HepG2 (cell line): ENCODE results near the gene PSMC3IP. TPM values are rescaled to one million over a fixed set of nuclear protein-coding genes. Genes with fewer than 3 reads are reported as not detected.

ENCODE experiments used
- CCAR2 ChIP-seq: fragments of 200-400 bp; formaldehyde crosslinking; optimal IDR thresholded peaks from 2 replicates; pipeline ENCODE3; 2018; ENCODE audit warnings: low read depth, mild to moderate bottlenecking, low read length, moderate library complexity
- ETV5 ChIP-seq: IDR thresholded peaks from 2 replicates; pipeline ENCODE4 v1.6.1; 2018; ENCODE audit warnings: missing biosample characterization, missing genetic modification reagents, inconsistent platforms, borderline replicate concordance
- KDM2A ChIP-seq: sonication (generic); formaldehyde crosslinking; IDR thresholded peaks from 2 replicates; pipeline ENCODE4 v1.4.0; 2020; ENCODE audit warnings: low read depth, missing genetic modification reagents, borderline replicate concordance
- KDM5B ChIP-seq: sonication (generic); formaldehyde crosslinking; IDR thresholded peaks from 2 replicates; pipeline ENCODE4 v1.4.0; 2020; ENCODE audit warnings: missing genetic modification reagents, mild to moderate bottlenecking, borderline replicate concordance
- NCOA5 ChIP-seq: sonication (generic); formaldehyde crosslinking; IDR thresholded peaks from 2 replicates; pipeline ENCODE4 v1.4.0; 2020; ENCODE audit warnings: missing genetic modification reagents
- NFKBIZ ChIP-seq: IDR thresholded peaks from 2 replicates; pipeline ENCODE4 v1.6.1; 2018; ENCODE audit warnings: missing genetic modification reagents, missing compliant biosample characterization
- NR2C2 ChIP-seq: sonication (generic); formaldehyde crosslinking; IDR thresholded peaks from 2 replicates; pipeline ENCODE4 v1.4.0; 2020; ENCODE audit warnings: missing genetic modification reagents, mild to moderate bottlenecking, moderate library complexity, borderline replicate concordance
- RFX5 ChIP-seq: IDR thresholded peaks from 2 replicates; pipeline ENCODE4 v1.6.1; 2011; ENCODE audit warnings: low read depth, low read length, improper control_type of control experiment
- SMYD3 ChIP-seq: sonication (generic); formaldehyde crosslinking; IDR thresholded peaks from 2 replicates; pipeline ENCODE4 v1.8.1; 2023; ENCODE audit warnings: mild to moderate bottlenecking, missing genetic modification reagents
- SP1 ChIP-seq, 2 experiments: fragments of 450-650 bp in 1 of 2; sonication (generic) in 1 of 2; formaldehyde crosslinking in 1 of 2; IDR thresholded peaks; 2 replicates each; pipeline versions ENCODE4 v1.4.0 to v1.6.1; 2016 to 2020; ENCODE audit warnings: missing genetic modification reagents in 1 of 2
- STAT5B ChIP-seq: sonication (generic); formaldehyde crosslinking; IDR thresholded peaks from 2 replicates; pipeline ENCODE4 v1.4.0; 2020; ENCODE audit warnings: missing genetic modification reagents
- SYNCRIP ChIP-seq: fragments of 200-400 bp; formaldehyde crosslinking; IDR thresholded peaks from 2 replicates; pipeline ENCODE4 v1.6.1; 2018; ENCODE audit warnings: mild to moderate bottlenecking, low read depth, low read length; ENCODE audit not compliant: insufficient read depth
- XBP1 ChIP-seq: sonication (generic); formaldehyde crosslinking; IDR thresholded peaks from 2 replicates; pipeline ENCODE4 v1.5.0; 2020; ENCODE audit warnings: missing genetic modification reagents
- ZNF354B ChIP-seq: sonication (generic); formaldehyde crosslinking; IDR thresholded peaks from 2 replicates; pipeline ENCODE4 v1.8.0; 2022; ENCODE audit warnings: mild to moderate bottlenecking, missing genetic modification reagents
- ZNF44 ChIP-seq: sonication (generic); formaldehyde crosslinking; IDR thresholded peaks from 2 replicates; pipeline ENCODE4 v1.5.1; 2020; ENCODE audit warnings: mild to moderate bottlenecking, missing genetic modification reagents
- ZNF550 ChIP-seq: sonication (generic); formaldehyde crosslinking; IDR thresholded peaks from 2 replicates; pipeline ENCODE4 v1.4.0; 2020; ENCODE audit warnings: mild to moderate bottlenecking, missing genetic modification reagents, borderline replicate concordance
- ZNF772 ChIP-seq: sonication (generic); formaldehyde crosslinking; IDR thresholded peaks from 2 replicates; pipeline ENCODE4 v1.5.0; 2020; ENCODE audit warnings: mild to moderate bottlenecking, missing genetic modification reagents
- polyA plus RNA-seq, 8 experiments: library from polyadenylated mRNA; depleted of rRNA in 3 of 8; stranded (reverse) in 7 of 8; unstranded in 1 of 8; fragments of >200 nt; fragmentation: Illumina TruSeq in 4 of 8; extraction: Trizol in 4 of 8; gene quantifications; 2 replicates each; pipeline versions ENCODE4 v1.2.1 to v1.2.3, GENCODE V29; 2011 to 2016; ENCODE audit warnings: low read depth in 4 of 8, missing spikeins in 1 of 8, mixed read lengths in 1 of 8; ENCODE audit not compliant: insufficient read depth in 1 of 8
- total RNA-seq, 5 experiments: library from RNA; depleted of rRNA; stranded (reverse); fragments of >200 nt; fragmentation: Illumina TruSeq; extraction: Trizol; gene quantifications; 2 replicates each; pipeline ENCODE4 v1.2.3, GENCODE V29; 2016; ENCODE audit warnings: low read depth in 1 of 5
- TF ChIP-seq, protein P1 (sequence below): sonication (generic); formaldehyde crosslinking; IDR thresholded peaks from 2 replicates; pipeline ENCODE4 v1.5.0; 2020; ENCODE audit warnings: missing genetic modification reagents
- TF ChIP-seq, protein P2 (sequence below): sonication (generic); formaldehyde crosslinking; IDR thresholded peaks from 2 replicates; pipeline ENCODE4 v1.4.0; 2020; ENCODE audit warnings: missing genetic modification reagents, borderline replicate concordance
- TF ChIP-seq, protein P3 (sequence below): sonication (generic); formaldehyde crosslinking; IDR thresholded peaks from 2 replicates; pipeline ENCODE4 v1.5.0; 2020; ENCODE audit warnings: mild to moderate bottlenecking, missing genetic modification reagents, borderline replicate concordance
- TF ChIP-seq, protein P4 (sequence below): sonication (generic); formaldehyde crosslinking; conservative IDR thresholded peaks from 2 replicates; pipeline ENCODE4 v1.4.0; 2020; ENCODE audit warnings: missing genetic modification reagents

The PSMC3IP gene
- total and polyA plus RNA-seq, 2 of the 13 experiments (the other 11 are each of a cell fraction or from before 2014, with no cell fraction given), result 6.5 to 22.4 TPM

DNA sequence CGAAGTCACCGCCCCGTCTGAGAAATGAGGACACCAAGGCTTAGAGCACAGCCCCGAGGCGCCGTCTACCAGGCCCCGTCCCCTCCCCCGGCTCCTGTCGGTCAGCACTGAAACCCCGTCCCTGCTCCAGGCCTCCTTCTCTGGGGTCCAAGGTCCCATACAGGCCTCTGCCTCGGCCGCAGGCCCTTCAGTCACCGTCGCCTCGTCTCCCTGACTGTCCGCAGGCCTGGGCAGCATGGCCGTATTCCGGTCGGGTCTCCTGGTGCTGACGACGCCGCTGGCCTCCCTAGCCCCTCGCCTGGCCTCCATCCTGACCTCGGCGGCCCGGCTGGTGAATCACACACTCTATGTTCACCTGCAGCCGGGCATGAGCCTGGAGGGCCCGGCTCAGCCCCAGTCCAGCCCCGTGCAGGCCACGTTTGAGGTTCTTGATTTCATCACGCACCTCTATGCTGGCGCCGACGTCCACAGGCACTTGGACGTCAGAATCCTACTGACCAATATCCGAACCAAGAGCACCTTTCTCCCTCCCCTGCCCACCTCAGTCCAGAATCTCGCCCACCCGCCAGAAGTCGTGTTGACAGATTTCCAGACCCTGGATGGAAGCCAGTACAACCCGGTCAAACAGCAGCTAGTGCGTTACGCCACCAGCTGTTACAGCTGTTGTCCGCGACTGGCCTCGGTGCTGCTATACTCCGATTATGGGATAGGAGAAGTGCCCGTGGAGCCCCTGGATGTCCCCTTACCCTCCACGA is 15.0 kb downstream of the PSMC3IP start (continued):
- TF ChIP-seq, protein P1, sequence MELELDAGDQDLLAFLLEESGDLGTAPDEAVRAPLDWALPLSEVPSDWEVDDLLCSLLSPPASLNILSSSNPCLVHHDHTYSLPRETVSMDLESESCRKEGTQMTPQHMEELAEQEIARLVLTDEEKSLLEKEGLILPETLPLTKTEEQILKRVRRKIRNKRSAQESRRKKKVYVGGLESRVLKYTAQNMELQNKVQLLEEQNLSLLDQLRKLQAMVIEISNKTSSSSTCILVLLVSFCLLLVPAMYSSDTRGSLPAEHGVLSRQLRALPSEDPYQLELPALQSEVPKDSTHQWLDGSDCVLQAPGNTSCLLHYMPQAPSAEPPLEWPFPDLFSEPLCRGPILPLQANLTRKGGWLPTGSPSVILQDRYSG (CRISPR knock-in tag), result no peak
- TF ChIP-seq XBP1 (CRISPR knock-in tag), result no peak
- no peak for TF ChIP-seq STAT5B (CRISPR knock-in tag)
- TF ChIP-seq SMYD3, result peak; percentile 10; the same call in 1 of the 2 replicates
- TF ChIP-seq NCOA5 (CRISPR knock-in tag), result no peak
- peak; percentile 71 for TF ChIP-seq KDM5B (CRISPR knock-in tag)
- TF ChIP-seq ZNF354B (CRISPR knock-in tag), result no peak
- TF ChIP-seq ETV5 (CRISPR knock-in tag), result no peak
- no peak; the same call in 1 of the 2 replicates for TF ChIP-seq KDM2A (CRISPR knock-in tag)
- TF ChIP-seq RFX5, result no peak
- no peak for TF ChIP-seq SYNCRIP
- no peak for TF ChIP-seq SP1 (IDR thresholded peaks at IDR 0.05)
- no peak for TF ChIP-seq SP1 (CRISPR knock-in tag; IDR thresholded peaks at IDR 0.05)
- TF ChIP-seq, protein P2, sequence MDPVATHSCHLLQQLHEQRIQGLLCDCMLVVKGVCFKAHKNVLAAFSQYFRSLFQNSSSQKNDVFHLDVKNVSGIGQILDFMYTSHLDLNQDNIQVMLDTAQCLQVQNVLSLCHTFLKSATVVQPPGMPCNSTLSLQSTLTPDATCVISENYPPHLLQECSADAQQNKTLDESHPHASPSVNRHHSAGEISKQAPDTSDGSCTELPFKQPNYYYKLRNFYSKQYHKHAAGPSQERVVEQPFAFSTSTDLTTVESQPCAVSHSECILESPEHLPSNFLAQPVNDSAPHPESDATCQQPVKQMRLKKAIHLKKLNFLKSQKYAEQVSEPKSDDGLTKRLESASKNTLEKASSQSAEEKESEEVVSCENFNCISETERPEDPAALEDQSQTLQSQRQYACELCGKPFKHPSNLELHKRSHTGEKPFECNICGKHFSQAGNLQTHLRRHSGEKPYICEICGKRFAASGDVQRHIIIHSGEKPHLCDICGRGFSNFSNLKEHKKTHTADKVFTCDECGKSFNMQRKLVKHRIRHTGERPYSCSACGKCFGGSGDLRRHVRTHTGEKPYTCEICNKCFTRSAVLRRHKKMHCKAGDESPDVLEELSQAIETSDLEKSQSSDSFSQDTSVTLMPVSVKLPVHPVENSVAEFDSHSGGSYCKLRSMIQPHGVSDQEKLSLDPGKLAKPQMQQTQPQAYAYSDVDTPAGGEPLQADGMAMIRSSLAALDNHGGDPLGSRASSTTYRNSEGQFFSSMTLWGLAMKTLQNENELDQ (CRISPR knock-in tag), result no peak
- TF ChIP-seq ZNF550 (CRISPR knock-in tag), result no peak
- peak; percentile 10; the same call in 1 of the 2 replicates for TF ChIP-seq ZNF44
- peak; percentile 80; the same call in 1 of the 2 replicates for TF ChIP-seq NR2C2 (CRISPR knock-in tag)
- TF ChIP-seq NFKBIZ (CRISPR knock-in tag), result peak; percentile 3; the same call in 1 of the 2 replicates
- TF ChIP-seq, protein P3, sequence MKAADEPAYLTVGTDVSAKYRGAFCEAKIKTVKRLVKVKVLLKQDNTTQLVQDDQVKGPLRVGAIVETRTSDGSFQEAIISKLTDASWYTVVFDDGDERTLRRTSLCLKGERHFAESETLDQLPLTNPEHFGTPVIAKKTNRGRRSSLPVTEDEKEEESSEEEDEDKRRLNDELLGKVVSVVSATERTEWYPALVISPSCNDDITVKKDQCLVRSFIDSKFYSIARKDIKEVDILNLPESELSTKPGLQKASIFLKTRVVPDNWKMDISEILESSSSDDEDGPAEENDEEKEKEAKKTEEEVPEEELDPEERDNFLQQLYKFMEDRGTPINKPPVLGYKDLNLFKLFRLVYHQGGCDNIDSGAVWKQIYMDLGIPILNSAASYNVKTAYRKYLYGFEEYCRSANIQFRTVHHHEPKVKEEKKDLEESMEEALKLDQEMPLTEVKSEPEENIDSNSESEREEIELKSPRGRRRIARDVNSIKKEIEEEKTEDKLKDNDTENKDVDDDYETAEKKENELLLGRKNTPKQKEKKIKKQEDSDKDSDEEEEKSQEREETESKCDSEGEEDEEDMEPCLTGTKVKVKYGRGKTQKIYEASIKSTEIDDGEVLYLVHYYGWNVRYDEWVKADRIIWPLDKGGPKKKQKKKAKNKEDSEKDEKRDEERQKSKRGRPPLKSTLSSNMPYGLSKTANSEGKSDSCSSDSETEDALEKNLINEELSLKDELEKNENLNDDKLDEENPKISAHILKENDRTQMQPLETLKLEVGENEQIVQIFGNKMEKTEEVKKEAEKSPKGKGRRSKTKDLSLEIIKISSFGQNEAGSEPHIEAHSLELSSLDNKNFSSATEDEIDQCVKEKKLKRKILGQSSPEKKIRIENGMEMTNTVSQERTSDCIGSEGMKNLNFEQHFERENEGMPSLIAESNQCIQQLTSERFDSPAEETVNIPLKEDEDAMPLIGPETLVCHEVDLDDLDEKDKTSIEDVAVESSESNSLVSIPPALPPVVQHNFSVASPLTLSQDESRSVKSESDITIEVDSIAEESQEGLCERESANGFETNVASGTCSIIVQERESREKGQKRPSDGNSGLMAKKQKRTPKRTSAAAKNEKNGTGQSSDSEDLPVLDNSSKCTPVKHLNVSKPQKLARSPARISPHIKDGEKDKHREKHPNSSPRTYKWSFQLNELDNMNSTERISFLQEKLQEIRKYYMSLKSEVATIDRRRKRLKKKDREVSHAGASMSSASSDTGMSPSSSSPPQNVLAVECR (CRISPR knock-in tag), result peak; percentile 55
- TF ChIP-seq CCAR2, result no peak
- TF ChIP-seq, protein P4, sequence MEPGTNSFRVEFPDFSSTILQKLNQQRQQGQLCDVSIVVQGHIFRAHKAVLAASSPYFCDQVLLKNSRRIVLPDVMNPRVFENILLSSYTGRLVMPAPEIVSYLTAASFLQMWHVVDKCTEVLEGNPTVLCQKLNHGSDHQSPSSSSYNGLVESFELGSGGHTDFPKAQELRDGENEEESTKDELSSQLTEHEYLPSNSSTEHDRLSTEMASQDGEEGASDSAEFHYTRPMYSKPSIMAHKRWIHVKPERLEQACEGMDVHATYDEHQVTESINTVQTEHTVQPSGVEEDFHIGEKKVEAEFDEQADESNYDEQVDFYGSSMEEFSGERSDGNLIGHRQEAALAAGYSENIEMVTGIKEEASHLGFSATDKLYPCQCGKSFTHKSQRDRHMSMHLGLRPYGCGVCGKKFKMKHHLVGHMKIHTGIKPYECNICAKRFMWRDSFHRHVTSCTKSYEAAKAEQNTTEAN (CRISPR knock-in tag), result no peak
- no peak; the same call in 1 of the 2 replicates for TF ChIP-seq ZNF772 (CRISPR knock-in tag)
